K562 (cell line): ENCODE measurements around the gene FIG4. TPM values are rescaled to one million over a fixed set of nuclear protein-coding genes. Genes with fewer than 3 reads are reported as not detected.

Experiments used
- ATAC-seq: fragments of 200-7000 bp; cut with Tn5 transposase; 3 replicates; pipeline ENCODE4 v1.9.1; 2020; ENCODE audit warnings: moderate library complexity
- BruUV-seq: library from RNA; stranded (reverse); fragments of 400-500 nt; replicated peaks from 2 replicates; lab custom pipeline; 2021; lab: Mats Ljungman, UMichigan
- CTCF ChIA-PET: fragments of 300-600 bp; formaldehyde crosslinking; extraction: SDS; loops from one replicate; lab custom pipeline; 2021; ENCODE audit warnings: low intra/inter-chr PET ratio; lab: Yijun Ruan, JAX
- POLR2A ChIA-PET: fragments of 300-600, 350-650 bp; sonication (Branson Sonifier 250); formaldehyde crosslinking; extraction: SDS; loops from one replicate; lab custom pipeline; 2021; ENCODE audit warnings: antibody characterized with exemption, inconsistent platforms; lab: Yijun Ruan, JAX
- DNase-seq, 4 experiments: peaks; one replicate each; pipeline versions ENCODE4 v3.0.0 to v3.0.0-alpha.2; 2011 to 2018; ENCODE audit warnings: low spot score in 3 of 4, mixed read lengths in 3 of 4; ENCODE audit errors: extremely low read depth in 1 of 4
- FAIRE-seq: peaks from 2 replicates; lab custom pipeline; 2011; peaks lifted over from hg19 to GRCh38; lab: Jason Lieb, UNC
- H2AFZ ChIP-seq: 2 replicates; pipeline ENCODE4 v1.6.0; 2011; ENCODE audit warnings: low read depth, low read length, control low read depth, inconsistent platforms
- H3K27ac ChIP-seq: fragments of 200-600 bp; 3 replicates; pipeline ENCODE4 v1.8.0; 2011; ENCODE audit warnings: low read depth, mild to moderate bottlenecking, control low read depth, inconsistent platforms, low read length, moderate library complexity, mixed read lengths; ENCODE audit errors: extremely low read depth
- H3K27me3 ChIP-seq, 2 experiments: fragments of 300-600 bp in 1 of 2; 2 replicates in 1 of 2; 3 replicates in 1 of 2; pipeline versions ENCODE4 v1.6.0 to v1.8.0; 2011; ENCODE audit warnings: inconsistent platforms in 2 of 2, low read length in 2 of 2, mild to moderate bottlenecking in 1 of 2, mixed read lengths in 1 of 2, moderate library complexity in 1 of 2; ENCODE audit not compliant: control insufficient read depth in 2 of 2, insufficient read depth in 2 of 2
- H3K36me3 ChIP-seq: fragments of 300-600 bp; 3 replicates; pipeline ENCODE4 v1.8.0; 2011; ENCODE audit warnings: mild to moderate bottlenecking, low read length, inconsistent platforms; ENCODE audit not compliant: control insufficient read depth, insufficient read depth
- H3K4me1 ChIP-seq, 2 experiments: fragments of 200-600 bp in 1 of 2; replicated peaks in 1 of 2; 2 replicates in 1 of 2; 3 replicates in 1 of 2; pipeline versions ENCODE4 v1.5.1 to v1.8.0; 2011; ENCODE audit warnings: inconsistent platforms in 2 of 2, low read length in 2 of 2, mild to moderate bottlenecking in 1 of 2, mixed read lengths in 1 of 2, moderate library complexity in 1 of 2; ENCODE audit not compliant: control insufficient read depth in 2 of 2, insufficient read depth in 2 of 2
- H3K4me2 ChIP-seq: 2 replicates; pipeline ENCODE4 v1.6.1; 2011; ENCODE audit warnings: low read length, control low read depth, inconsistent platforms, mixed read lengths; ENCODE audit not compliant: insufficient read depth
- H3K4me3 ChIP-seq: fragments of 200-600 bp; sonication (generic), shearing (Covaris generic); 2 replicates; pipeline ENCODE4 v1.5.1; 2016; ENCODE audit warnings: control low read depth, inconsistent platforms
- H3K79me2 ChIP-seq: fragments of 200-600 bp; 3 replicates; pipeline ENCODE4 v1.8.0; 2011; ENCODE audit warnings: low read length, inconsistent platforms; ENCODE audit not compliant: control insufficient read depth, insufficient read depth
- H3K9ac ChIP-seq, 2 experiments: 2 replicates each; pipeline versions ENCODE4 v1.6.0 to v1.6.1; 2011; ENCODE audit warnings: low read depth in 2 of 2, low read length in 2 of 2, control low read depth in 1 of 2, inconsistent platforms in 1 of 2, mild to moderate bottlenecking in 1 of 2, mixed read lengths in 1 of 2; ENCODE audit not compliant: insufficient read depth in 1 of 2
- H3K9me1 ChIP-seq: one replicate; pipeline ENCODE4 v1.6.0; 2011; ENCODE audit warnings: inconsistent platforms, mild to moderate bottlenecking, low read length, moderate library complexity; ENCODE audit not compliant: control insufficient read depth, insufficient read depth
- H3K9me3 ChIP-seq: replicated peaks from 2 replicates; pipeline ENCODE4 v1.5.1; 2011; ENCODE audit warnings: low read depth, low read length, inconsistent platforms; ENCODE audit not compliant: control insufficient read depth, insufficient read depth
- H4K20me1 ChIP-seq: replicated peaks from 2 replicates; pipeline ENCODE4 v1.6.1; 2011; ENCODE audit warnings: low read length, inconsistent platforms, mixed read lengths; ENCODE audit not compliant: control insufficient read depth, insufficient read depth
- BCOR ChIP-seq: fragments of 450-650 bp; IDR thresholded peaks from 2 replicates; pipeline ENCODE4 v1.6.1; 2016
- HLTF ChIP-seq: fragments of 450-650 bp; IDR thresholded peaks from 2 replicates; pipeline ENCODE4 v1.6.1; 2016
- MECOM ChIP-seq: fragments of 250-450 bp; sonication (Bioruptor Pico); IDR thresholded peaks from 2 replicates; pipeline ENCODE4 v1.8.0; 2022; ENCODE audit warnings: inconsistent platforms
- RAD51 ChIP-seq: fragments of 450-650 bp; IDR thresholded peaks from 2 replicates; pipeline ENCODE4 v1.7.1; 2016; ENCODE audit warnings: low read depth, mild to moderate bottlenecking, borderline replicate concordance
- RBM25 ChIP-seq: fragments of 200-400 bp; formaldehyde crosslinking; IDR thresholded peaks from 2 replicates; pipeline ENCODE4 v1.6.1; 2018; ENCODE audit warnings: low read length, low read depth, moderate library complexity; ENCODE audit not compliant: severe bottlenecking
- SRSF3 ChIP-seq: fragments of 200-400 bp; formaldehyde crosslinking; IDR thresholded peaks from 2 replicates; pipeline ENCODE4 v1.6.1; 2016; ENCODE audit warnings: mild to moderate bottlenecking, low read length, moderate library complexity; ENCODE audit not compliant: insufficient read depth
- TAF1 ChIP-seq: IDR thresholded peaks from 2 replicates; pipeline ENCODE4 v1.6.1; 2011; ENCODE audit warnings: mild to moderate bottlenecking, low read length, moderate library complexity; ENCODE audit not compliant: insufficient read depth, control insufficient read depth, severe bottlenecking; ENCODE audit errors: extremely low read depth
- TCF7 ChIP-seq: sonication (generic); IDR thresholded peaks from 2 replicates; pipeline ENCODE4 v1.6.1; 2016; ENCODE audit warnings: antibody characterized with exemption, borderline replicate concordance
- ZBTB17 ChIP-seq: fragments of 450-650 bp; formaldehyde crosslinking; IDR thresholded peaks from 2 replicates; pipeline ENCODE4 v1.4.0; 2020; ENCODE audit warnings: mild to moderate bottlenecking
- ZNF146 ChIP-seq: IDR thresholded peaks from one replicate; pipeline ENCODE4 v1.6.1; 2018; ENCODE audit warnings: missing compliant biosample characterization; ENCODE audit not compliant: unreplicated experiment
- WGBS: fragments of 100-300 bp; shearing (Covaris generic); methylation state at CpG from one replicate; pipeline ENCODE4 v1.1.6; 2016; ENCODE audit warnings: low coverage, mixed read lengths; ENCODE audit not compliant: insufficient coverage; ENCODE audit errors: missing lambda C conversion rate; 5-methylcytosine and 5-hydroxymethylcytosine counted together
- in situ Hi-C: fragments of 300-500 bp; cut with MboI; formaldehyde crosslinking; loops from 4 replicates; pipeline ENCODE4 v1.15.0; 2018; ENCODE audit warnings: inconsistent platforms, mixed read lengths
- intact Hi-C: fragments of 100-400 bp; cut with micrococcal nuclease; formaldehyde crosslinking; loops from 2 replicates; pipeline ENCODE4 v1.14.2; 2022
- polyA plus RNA-seq, 8 experiments: library from polyadenylated mRNA; depleted of rRNA in 4 of 8; stranded (reverse) in 5 of 8; unstranded in 3 of 8; fragments of >200 nt; fragmentation: Nextera tagmentation in 2 of 8; fragmentation: Illumina TruSeq in 1 of 8; extraction: Ambion mirVana in 2 of 8; extraction: Trizol in 1 of 8; gene quantifications; 2 replicates each; pipeline versions ENCODE4 v1.2.1 to v1.2.3, GENCODE V29; 2011 to 2014; ENCODE audit warnings: inconsistent platforms in 1 of 8, missing spikeins in 1 of 8
- total RNA-seq, 7 experiments: library from RNA; depleted of rRNA in 6 of 7; stranded (reverse); fragments of >200 nt in 6 of 7; fragmentation: Illumina TruSeq in 2 of 7; extraction: Trizol in 2 of 7; gene quantifications; 2 replicates each; pipeline versions ENCODE4 v1.2.1 to v1.2.3, GENCODE V29; 2011 to 2021; ENCODE audit warnings: low replicate concordance in 1 of 7
- TF ChIP-seq, protein P1 (sequence below): sonication (generic); formaldehyde crosslinking; IDR thresholded peaks from 2 replicates; pipeline ENCODE4 v1.8.0; 2022; ENCODE audit warnings: missing genetic modification reagents, mild to moderate bottlenecking, borderline replicate concordance

FIG4 gene
- total and polyA plus RNA-seq, 9 of the 15 experiments (the other 6 are each of a cell fraction or from before 2014, with no cell fraction given) = 1.5 to 6.8 (median 4.3) TPM

DNA sequence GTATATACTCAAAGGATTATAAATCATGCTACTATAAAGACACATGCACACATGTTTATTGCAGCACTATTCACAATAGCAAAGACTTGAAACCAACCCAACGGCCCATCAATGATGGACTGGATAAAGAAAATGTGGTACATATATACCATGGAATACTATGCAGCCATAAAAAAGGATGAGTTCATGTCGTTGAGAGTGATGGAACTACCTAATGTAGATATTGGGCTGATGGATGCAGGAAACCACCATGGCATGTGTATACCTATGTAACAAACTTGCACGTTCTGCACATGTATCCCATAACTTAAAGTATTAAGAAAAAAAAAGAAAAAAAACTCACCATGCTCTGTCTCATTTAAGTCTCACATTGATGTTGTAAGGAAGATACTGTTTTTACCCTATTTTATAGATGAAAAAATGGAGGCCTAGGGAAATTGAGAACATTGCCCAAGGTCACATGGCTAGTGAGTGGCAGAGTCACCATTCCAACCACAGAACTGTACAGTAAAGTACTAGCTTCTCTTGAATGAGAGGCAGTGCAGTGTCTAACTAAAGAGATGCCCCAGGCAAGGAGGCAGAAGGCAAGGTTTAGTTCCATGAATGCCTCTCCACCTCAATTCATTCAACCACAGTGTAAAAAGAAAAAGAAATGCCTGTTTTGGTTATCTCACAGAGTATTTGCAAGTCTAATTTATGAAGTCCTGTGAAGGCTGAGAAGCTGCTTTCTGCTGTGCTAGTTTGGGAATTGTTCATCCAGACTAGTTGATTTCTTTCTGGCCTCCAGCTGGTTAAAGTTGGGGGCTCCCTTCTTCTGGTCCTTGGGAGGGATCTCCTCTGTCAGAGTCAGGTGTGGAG is 68.2 kb downstream of the FIG4 start:
- H3K27me3 ChIP-seq = no peaks in the 10 kb centered on the region
- H3K79me2 ChIP-seq = no peaks in the 10 kb centered on the region
- no peak overlapping the region for H3K9ac ChIP-seq
- H3K4me3 ChIP-seq = no peak overlapping the region
- no peak overlapping the region for H2AFZ ChIP-seq
- peak; percentile 60 for TF ChIP-seq RBM25
- TF ChIP-seq BCOR = peak; percentile 32; the same call in 1 of the 2 replicates
- peak; percentile 82 for TF ChIP-seq ZNF146 (CRISPR knock-in tag)
- TF ChIP-seq TAF1 = no peak
- no peaks in the 10 kb centered on the region for H3K9me1 ChIP-seq
- no peaks in the 10 kb centered on the region for H4K20me1 ChIP-seq
- ChIA-PET POLR2A (interaction anchor here (0.7 kb wide), 1 partner anchor 280 kb away, joined by 3 read pairs; no protein-coding TSS in a partner anchor), CTCF (no interaction called here)
- 2% methylated on average over 3 of the region's 3 CpGs for WGBS
- no peak overlapping the region for H3K27ac ChIP-seq
- ATAC-seq (no peak), FAIRE-seq (no peak), DNase-seq (no peak)
- intact Hi-C loops = no loop called here
- no peaks in the 10 kb centered on the region for H3K9me3 ChIP-seq
- no TSS peak for BruUV-seq
- H3K36me3 ChIP-seq = no peaks in the 10 kb centered on the region
- no peak overlapping the region for H3K4me2 ChIP-seq
- in situ Hi-C loops = no loop called here
- no peaks in the 10 kb centered on the region for H3K4me1 ChIP-seq

DNA sequence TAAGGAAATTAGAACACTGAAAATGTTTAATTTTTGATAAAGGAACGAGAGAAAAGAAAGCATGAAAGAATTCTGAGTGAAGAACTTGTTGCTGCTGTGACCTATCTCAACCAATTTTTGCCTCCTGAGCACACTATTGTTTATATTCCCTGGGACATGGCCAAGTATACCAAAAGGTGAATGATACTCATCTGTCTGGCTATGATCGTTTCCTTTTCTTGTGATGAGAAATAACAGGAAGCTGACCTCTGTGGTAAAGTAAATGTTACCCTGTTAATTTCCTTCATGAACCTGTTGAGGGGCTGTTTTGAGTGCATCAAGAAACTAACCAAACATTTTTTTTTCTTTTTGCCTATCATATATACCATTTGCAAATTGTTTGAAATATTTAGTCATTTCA is 69.1 kb downstream of the FIG4 start:
- Histone ChIP-seq H3K79me2 (no peaks in the 10 kb centered on the region), H3K4me3 (no peak overlapping the region), H3K27me3 (no peaks in the 10 kb centered on the region), H3K27ac (no peak overlapping the region), H3K9ac (no peak overlapping the region), H3K36me3 (no peaks in the 10 kb centered on the region), H3K4me1 (no peaks in the 10 kb centered on the region), H2AFZ (no peak overlapping the region), H3K9me3 (no peaks in the 10 kb centered on the region), H3K4me2 (no peak overlapping the region), H4K20me1 (no peaks in the 10 kb centered on the region), H3K9me1 (no peaks in the 10 kb centered on the region)
- no peak for FAIRE-seq
- intact Hi-C loops = no loop called here
- DNase-seq = no peak
- ATAC-seq = no peak
- ChIA-PET POLR2A (no interaction called here), CTCF (no interaction called here)
- BruUV-seq = no TSS peak
- WGBS = 3% methylated on average over 2 of the region's 2 CpGs
- TF ChIP-seq ZBTB17 (CRISPR knock-in tag) (no peak), SRSF3 (no peak), TCF7 (no peak), RAD51 (no peak), HLTF (no peak), MECOM (CRISPR knock-in tag) (no peak)
- TF ChIP-seq, protein P1, sequence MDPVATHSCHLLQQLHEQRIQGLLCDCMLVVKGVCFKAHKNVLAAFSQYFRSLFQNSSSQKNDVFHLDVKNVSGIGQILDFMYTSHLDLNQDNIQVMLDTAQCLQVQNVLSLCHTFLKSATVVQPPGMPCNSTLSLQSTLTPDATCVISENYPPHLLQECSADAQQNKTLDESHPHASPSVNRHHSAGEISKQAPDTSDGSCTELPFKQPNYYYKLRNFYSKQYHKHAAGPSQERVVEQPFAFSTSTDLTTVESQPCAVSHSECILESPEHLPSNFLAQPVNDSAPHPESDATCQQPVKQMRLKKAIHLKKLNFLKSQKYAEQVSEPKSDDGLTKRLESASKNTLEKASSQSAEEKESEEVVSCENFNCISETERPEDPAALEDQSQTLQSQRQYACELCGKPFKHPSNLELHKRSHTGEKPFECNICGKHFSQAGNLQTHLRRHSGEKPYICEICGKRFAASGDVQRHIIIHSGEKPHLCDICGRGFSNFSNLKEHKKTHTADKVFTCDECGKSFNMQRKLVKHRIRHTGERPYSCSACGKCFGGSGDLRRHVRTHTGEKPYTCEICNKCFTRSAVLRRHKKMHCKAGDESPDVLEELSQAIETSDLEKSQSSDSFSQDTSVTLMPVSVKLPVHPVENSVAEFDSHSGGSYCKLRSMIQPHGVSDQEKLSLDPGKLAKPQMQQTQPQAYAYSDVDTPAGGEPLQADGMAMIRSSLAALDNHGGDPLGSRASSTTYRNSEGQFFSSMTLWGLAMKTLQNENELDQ (CRISPR knock-in tag) = no peak
- in situ Hi-C loops = no loop called here
